OCI-LY7 (cell line): ENCODE results near the gene ANKRD13C. TPM values are rescaled to one million over a fixed set of nuclear protein-coding genes. Genes with fewer than 3 reads are reported as not detected.

Experiments
- BruUV-seq: library from RNA; stranded (reverse); fragments of 400-500 nt; replicated peaks from 2 replicates; lab custom pipeline; 2021; lab: Mats Ljungman, UMichigan
- CTCF ChIA-PET: fragments of 300-600 bp; sonication (Branson Sonifier 250); formaldehyde crosslinking; loops from one replicate; lab custom pipeline; 2022; ENCODE audit warnings: antibody characterized with exemption; ENCODE audit not compliant: unreplicated experiment; lab: Charles Lee
- POLR2A ChIA-PET: fragments of 300-600 bp; sonication (Branson Sonifier 250); formaldehyde crosslinking; loops from one replicate; lab custom pipeline; 2022; ENCODE audit warnings: antibody characterized with exemption; lab: Charles Lee
- DNase-seq: peaks from one replicate; pipeline ENCODE4 v3.0.0-alpha.2; 2015; ENCODE audit warnings: low spot score
- H2AFZ ChIP-seq: fragments of 200-600 bp; sonication (generic), shearing (Covaris generic); 2 replicates; pipeline ENCODE4 v1.6.1; 2014; ENCODE audit warnings: mild to moderate bottlenecking, antibody characterized with exemption, low read length, moderate library complexity
- H3K27ac ChIP-seq: fragments of 200-600 bp; sonication (generic); 2 replicates; pipeline ENCODE4 v1.5.1; 2014; ENCODE audit warnings: mixed run types, low read depth, mild to moderate bottlenecking, moderate library complexity, low read length, inconsistent platforms; ENCODE audit not compliant: poor library complexity, severe bottlenecking
- H3K36me3 ChIP-seq: fragments of 200-600 bp; sonication (generic); 2 replicates; pipeline ENCODE4 v1.6.1; 2014; ENCODE audit warnings: mild to moderate bottlenecking, antibody characterized with exemption, low read length, moderate library complexity, mixed read lengths; ENCODE audit not compliant: insufficient read depth
- H3K4me1 ChIP-seq: fragments of 200-600 bp; sonication (generic); 2 replicates; pipeline ENCODE4 v1.5.1; 2014; ENCODE audit warnings: mild to moderate bottlenecking, low read length; ENCODE audit not compliant: insufficient read depth, poor library complexity, severe bottlenecking
- H3K4me2 ChIP-seq: fragments of 200-600 bp; sonication (generic); 2 replicates; pipeline ENCODE4 v1.6.1; 2014; ENCODE audit warnings: mild to moderate bottlenecking, low read length
- H3K4me3 ChIP-seq: fragments of 200-600 bp; sonication (generic); 2 replicates; pipeline ENCODE4 v1.5.1; 2014; ENCODE audit warnings: mild to moderate bottlenecking, low read depth, low read length; ENCODE audit not compliant: poor library complexity, severe bottlenecking
- H3K79me2 ChIP-seq: fragments of 200-600 bp; sonication (generic); 2 replicates; pipeline ENCODE4 v1.6.1; 2016; ENCODE audit warnings: low read depth, mild to moderate bottlenecking, low read length, moderate library complexity, mixed read lengths; ENCODE audit not compliant: insufficient read depth
- H3K9me2 ChIP-seq: fragments of 200-600 bp; sonication (generic); 2 replicates; pipeline ENCODE4 v1.6.1; 2016; ENCODE audit warnings: mild to moderate bottlenecking, low read length, mixed read lengths; ENCODE audit not compliant: insufficient read depth
- H3K9me3 ChIP-seq: fragments of 200-600 bp; sonication (generic); 2 replicates; pipeline ENCODE4 v1.6.1; 2014; ENCODE audit warnings: mild to moderate bottlenecking, mixed run types, low read length, mixed read lengths
- H4K20me1 ChIP-seq: fragments of 200-600 bp; sonication (generic); 2 replicates; pipeline ENCODE4 v1.6.1; 2014; ENCODE audit warnings: mild to moderate bottlenecking, antibody characterized with exemption, low read length, moderate library complexity, mixed read lengths; ENCODE audit not compliant: insufficient read depth
- EZH2phosphoT487 ChIP-seq: fragments of 200-600 bp; sonication (generic); IDR thresholded peaks from 2 replicates; pipeline ENCODE4 v1.6.1; 2018; ENCODE audit warnings: low read depth, borderline replicate concordance, mild to moderate bottlenecking, mixed run types, antibody characterized with exemption, low read length, moderate library complexity, mixed read lengths
- intact Hi-C: fragments of 100-400 bp; cut with micrococcal nuclease; formaldehyde crosslinking; loops from one replicate; pipeline ENCODE4 v1.10.0; 2022; ENCODE audit not compliant: unreplicated experiment
- total RNA-seq, 2 experiments: library from RNA; depleted of rRNA in 1 of 2; stranded (reverse); fragments of >200 nt in 1 of 2; shearing (Covaris generic) in 1 of 2; gene quantifications; 2 replicates each; pipeline ENCODE4 v1.2.3, GENCODE V29; 2014 to 2022
- TF ChIP-seq, protein P1 (sequence below): fragments of 200-600 bp; sonication (generic); conservative IDR thresholded peaks from 2 replicates; pipeline ENCODE4 v1.5.1; 2014; ENCODE audit warnings: mild to moderate bottlenecking, antibody characterized with exemption, low read length, moderate library complexity, mixed read lengths

ANKRD13C gene
- total RNA-seq, 2 experiments from 2014 or later = 17.3 to 22.1 TPM

DNA sequence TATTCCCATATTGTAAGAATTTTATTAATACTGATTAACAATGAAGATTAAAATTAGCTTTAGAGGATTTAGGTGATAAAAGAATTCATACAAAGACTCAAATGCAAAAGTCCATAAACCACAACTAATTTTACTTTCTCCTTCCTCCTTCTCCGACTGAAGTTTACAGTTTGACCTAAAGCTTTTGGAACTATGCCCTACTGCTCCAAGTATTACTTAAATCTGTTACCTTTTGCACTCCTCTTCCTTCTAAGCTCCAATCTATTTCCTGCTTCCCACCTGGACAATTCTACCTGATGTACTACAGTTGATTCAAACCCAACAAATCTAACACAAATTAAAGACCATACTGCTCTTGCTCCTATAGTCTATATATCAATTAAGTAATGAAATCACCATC is 36.3 kb downstream of the ANKRD13C start:
- Histone ChIP-seq H3K36me3 (peaks cover 33% of the 10 kb centered on the region), H3K4me2 (no peak overlapping the region), H3K9me3 (no peaks in the 10 kb centered on the region), H4K20me1 (0 out of 2 replicates have a peak, but pooled peaks cover 9% of the 10 kb centered on the region), H3K27ac (no peak overlapping the region), H3K4me3 (no peak overlapping the region), H3K9me2 (no peaks in the 10 kb centered on the region), H3K79me2 (peaks cover 24% of the 10 kb centered on the region; the same call in 1 of the 2 replicates), H2AFZ (no peak overlapping the region), H3K4me1 (no peaks in the 10 kb centered on the region)
- no TSS peak for BruUV-seq
- ChIA-PET CTCF (no interaction called here), POLR2A (interaction anchor here (0.5 to 1.5 kb wide), 5 partner anchors 13 to 255 kb away, joined by 3 to 4 read pairs (median 3); no protein-coding TSS in a partner anchor)
- DNase-seq = no peak
- no peak for TF ChIP-seq EZH2phosphoT487
- TF ChIP-seq, protein P1, sequence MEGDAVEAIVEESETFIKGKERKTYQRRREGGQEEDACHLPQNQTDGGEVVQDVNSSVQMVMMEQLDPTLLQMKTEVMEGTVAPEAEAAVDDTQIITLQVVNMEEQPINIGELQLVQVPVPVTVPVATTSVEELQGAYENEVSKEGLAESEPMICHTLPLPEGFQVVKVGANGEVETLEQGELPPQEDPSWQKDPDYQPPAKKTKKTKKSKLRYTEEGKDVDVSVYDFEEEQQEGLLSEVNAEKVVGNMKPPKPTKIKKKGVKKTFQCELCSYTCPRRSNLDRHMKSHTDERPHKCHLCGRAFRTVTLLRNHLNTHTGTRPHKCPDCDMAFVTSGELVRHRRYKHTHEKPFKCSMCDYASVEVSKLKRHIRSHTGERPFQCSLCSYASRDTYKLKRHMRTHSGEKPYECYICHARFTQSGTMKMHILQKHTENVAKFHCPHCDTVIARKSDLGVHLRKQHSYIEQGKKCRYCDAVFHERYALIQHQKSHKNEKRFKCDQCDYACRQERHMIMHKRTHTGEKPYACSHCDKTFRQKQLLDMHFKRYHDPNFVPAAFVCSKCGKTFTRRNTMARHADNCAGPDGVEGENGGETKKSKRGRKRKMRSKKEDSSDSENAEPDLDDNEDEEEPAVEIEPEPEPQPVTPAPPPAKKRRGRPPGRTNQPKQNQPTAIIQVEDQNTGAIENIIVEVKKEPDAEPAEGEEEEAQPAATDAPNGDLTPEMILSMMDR = no peak
- intact Hi-C loops = no loop called here

- POLR2A ChIA-PET = interaction anchor here (0.5 to 0.7 kb wide), 3 partner anchors 29 to 192 kb away, joined by 3 to 5 read pairs (median 3); no protein-coding TSS in a partner anchor
These were observed 37.4 kb downstream of the ANKRD13C start for GRCh38 chr1:70317087-70317486.

GRCh38 chr1:70315782-70316181 is 38.7 kb downstream of the ANKRD13C start:
- Histone ChIP-seq H3K4me1 (no peaks in the 10 kb centered on the region), H3K9me2 (no peaks in the 10 kb centered on the region), H4K20me1 (peaks cover 9% of the 10 kb centered on the region; the same call in 1 of the 2 replicates), H3K27ac (no peak overlapping the region), H3K4me2 (no peak overlapping the region), H3K36me3 (peaks cover 31% of the 10 kb centered on the region; the same call in 1 of the 2 replicates), H3K9me3 (no peaks in the 10 kb centered on the region), H3K79me2 (peaks cover 24% of the 10 kb centered on the region; the same call in 1 of the 2 replicates), H3K4me3 (no peak overlapping the region), H2AFZ (no peak overlapping the region)
- POLR2A ChIA-PET = interaction anchor here (0.6 to 0.9 kb wide), 4 partner anchors 8 to 97 kb away, joined by 3 to 4 read pairs (median 3); no protein-coding TSS in a partner anchor
- CTCF ChIA-PET = no interaction called here
- TF ChIP-seq EZH2phosphoT487 = no peak
- TF ChIP-seq, protein P1 = no peak
- no peak for DNase-seq
- intact Hi-C loops = no loop called here
- BruUV-seq = no TSS peak

More at GRCh38 chr1:70317087-70317486, 37.4 kb downstream of the ANKRD13C start:
- no TSS peak for BruUV-seq
- Histone ChIP-seq H3K4me1 (no peaks in the 10 kb centered on the region), H2AFZ (no peak overlapping the region), H3K9me2 (no peaks in the 10 kb centered on the region), H4K20me1 (peaks cover 9% of the 10 kb centered on the region; the same call in 1 of the 2 replicates), H3K9me3 (no peaks in the 10 kb centered on the region), H3K79me2 (peaks cover 24% of the 10 kb centered on the region; the same call in 1 of the 2 replicates), H3K4me3 (no peak overlapping the region), H3K4me2 (no peak overlapping the region), H3K36me3 (peaks cover 32% of the 10 kb centered on the region), H3K27ac (no peak overlapping the region)
- intact Hi-C loops = no loop called here
- DNase-seq = no peak
- CTCF ChIA-PET = no interaction called here
- TF ChIP-seq, protein P1 = no peak
- TF ChIP-seq EZH2phosphoT487 = no peak
